K562 (cell line): ENCODE measurements around the gene C12orf43. TPM values are rescaled to one million over a fixed set of nuclear protein-coding genes. Genes with fewer than 3 reads are reported as not detected.

Experiments used
- ATAC-seq: fragments of 200-7000 bp; cut with Tn5 transposase; 3 replicates; pipeline ENCODE4 v1.9.1; 2020; ENCODE audit warnings: moderate library complexity
- BruUV-seq: library from RNA; stranded (reverse); fragments of 400-500 nt; replicated peaks from 2 replicates; lab custom pipeline; 2021; lab: Mats Ljungman, UMichigan
- CTCF ChIA-PET: fragments of 300-600 bp; formaldehyde crosslinking; extraction: SDS; loops from one replicate; lab custom pipeline; 2021; ENCODE audit warnings: low intra/inter-chr PET ratio; lab: Yijun Ruan, JAX
- POLR2A ChIA-PET: fragments of 300-600, 350-650 bp; sonication (Branson Sonifier 250); formaldehyde crosslinking; extraction: SDS; loops from one replicate; lab custom pipeline; 2021; ENCODE audit warnings: antibody characterized with exemption, inconsistent platforms; lab: Yijun Ruan, JAX
- DNase-seq, 4 experiments: peaks; one replicate each; pipeline versions ENCODE4 v3.0.0 to v3.0.0-alpha.2; 2011 to 2018; ENCODE audit warnings: low spot score in 3 of 4, mixed read lengths in 3 of 4; ENCODE audit errors: extremely low read depth in 1 of 4
- FAIRE-seq: peaks from 2 replicates; lab custom pipeline; 2011; peaks lifted over from hg19 to GRCh38; lab: Jason Lieb, UNC
- H2AFZ ChIP-seq: 2 replicates; pipeline ENCODE4 v1.6.0; 2011; ENCODE audit warnings: low read depth, low read length, control low read depth, inconsistent platforms
- H3K27ac ChIP-seq: fragments of 200-600 bp; 3 replicates; pipeline ENCODE4 v1.8.0; 2011; ENCODE audit warnings: low read depth, mild to moderate bottlenecking, control low read depth, inconsistent platforms, low read length, moderate library complexity, mixed read lengths; ENCODE audit errors: extremely low read depth
- H3K27me3 ChIP-seq, 2 experiments: fragments of 300-600 bp in 1 of 2; 2 replicates in 1 of 2; 3 replicates in 1 of 2; pipeline versions ENCODE4 v1.6.0 to v1.8.0; 2011; ENCODE audit warnings: inconsistent platforms in 2 of 2, low read length in 2 of 2, mild to moderate bottlenecking in 1 of 2, mixed read lengths in 1 of 2, moderate library complexity in 1 of 2; ENCODE audit not compliant: control insufficient read depth in 2 of 2, insufficient read depth in 2 of 2
- H3K36me3 ChIP-seq: fragments of 300-600 bp; 3 replicates; pipeline ENCODE4 v1.8.0; 2011; ENCODE audit warnings: mild to moderate bottlenecking, low read length, inconsistent platforms; ENCODE audit not compliant: control insufficient read depth, insufficient read depth
- H3K4me1 ChIP-seq, 2 experiments: fragments of 200-600 bp in 1 of 2; replicated peaks in 1 of 2; 2 replicates in 1 of 2; 3 replicates in 1 of 2; pipeline versions ENCODE4 v1.5.1 to v1.8.0; 2011; ENCODE audit warnings: inconsistent platforms in 2 of 2, low read length in 2 of 2, mild to moderate bottlenecking in 1 of 2, mixed read lengths in 1 of 2, moderate library complexity in 1 of 2; ENCODE audit not compliant: control insufficient read depth in 2 of 2, insufficient read depth in 2 of 2
- H3K4me2 ChIP-seq: 2 replicates; pipeline ENCODE4 v1.6.1; 2011; ENCODE audit warnings: low read length, control low read depth, inconsistent platforms, mixed read lengths; ENCODE audit not compliant: insufficient read depth
- H3K4me3 ChIP-seq: fragments of 200-600 bp; sonication (generic), shearing (Covaris generic); 2 replicates; pipeline ENCODE4 v1.5.1; 2016; ENCODE audit warnings: control low read depth, inconsistent platforms
- H3K79me2 ChIP-seq: fragments of 200-600 bp; 3 replicates; pipeline ENCODE4 v1.8.0; 2011; ENCODE audit warnings: low read length, inconsistent platforms; ENCODE audit not compliant: control insufficient read depth, insufficient read depth
- H3K9ac ChIP-seq, 2 experiments: 2 replicates each; pipeline versions ENCODE4 v1.6.0 to v1.6.1; 2011; ENCODE audit warnings: low read depth in 2 of 2, low read length in 2 of 2, control low read depth in 1 of 2, inconsistent platforms in 1 of 2, mild to moderate bottlenecking in 1 of 2, mixed read lengths in 1 of 2; ENCODE audit not compliant: insufficient read depth in 1 of 2
- H3K9me1 ChIP-seq: one replicate; pipeline ENCODE4 v1.6.0; 2011; ENCODE audit warnings: inconsistent platforms, mild to moderate bottlenecking, low read length, moderate library complexity; ENCODE audit not compliant: control insufficient read depth, insufficient read depth
- H3K9me3 ChIP-seq: replicated peaks from 2 replicates; pipeline ENCODE4 v1.5.1; 2011; ENCODE audit warnings: low read depth, low read length, inconsistent platforms; ENCODE audit not compliant: control insufficient read depth, insufficient read depth
- H4K20me1 ChIP-seq: replicated peaks from 2 replicates; pipeline ENCODE4 v1.6.1; 2011; ENCODE audit warnings: low read length, inconsistent platforms, mixed read lengths; ENCODE audit not compliant: control insufficient read depth, insufficient read depth
- CBX3 ChIP-seq, 2 experiments: IDR thresholded peaks; 1 replicate in 1 of 2; 2 replicates in 1 of 2; pipeline ENCODE4 v1.6.1; 2012; ENCODE audit warnings: inconsistent platforms in 2 of 2, low read length in 2 of 2, borderline replicate concordance in 1 of 2, control low read depth in 1 of 2
- CBX5 ChIP-seq: IDR thresholded peaks from 2 replicates; pipeline ENCODE4 v1.6.1; 2014; ENCODE audit warnings: low read depth, borderline replicate concordance
- DLX4 ChIP-seq: fragments of 250-450 bp; sonication (Bioruptor Pico); IDR thresholded peaks from 2 replicates; pipeline ENCODE4 v1.6.1; 2021; ENCODE audit warnings: mild to moderate bottlenecking
- E2F1 ChIP-seq: sonication (generic); formaldehyde crosslinking; IDR thresholded peaks from 2 replicates; pipeline ENCODE4 v1.8.1; 2023; ENCODE audit warnings: mild to moderate bottlenecking, missing genetic modification reagents, moderate library complexity
- FOXA3 ChIP-seq, 2 experiments: fragments of 450-650 bp in 1 of 2; sonication (generic) in 1 of 2; formaldehyde crosslinking; IDR thresholded peaks in 1 of 2; conservative IDR thresholded peaks in 1 of 2; 2 replicates each; pipeline versions ENCODE4 v1.4.0 to v1.8.0; 2020 to 2022; ENCODE audit warnings: mild to moderate bottlenecking in 2 of 2, missing genetic modification reagents in 1 of 2
- KLF10 ChIP-seq: fragments of 250-450 bp; sonication (Bioruptor Pico); IDR thresholded peaks from 2 replicates; pipeline ENCODE4 v1.6.1; 2021; ENCODE audit warnings: matching md5 sums
- MBD1 ChIP-seq: fragments of 250-450 bp; sonication (Bioruptor Pico); IDR thresholded peaks from 2 replicates; pipeline ENCODE4 v1.8.0; 2022; ENCODE audit warnings: inconsistent platforms
- POLR2AphosphoS2 ChIP-seq: IDR thresholded peaks from 2 replicates; pipeline ENCODE4 v1.6.1; 2012; ENCODE audit warnings: low read length, improper control_type of control experiment
- TFE3 ChIP-seq: fragments of 450-650 bp; formaldehyde crosslinking; IDR thresholded peaks from 2 replicates; pipeline ENCODE4 v1.4.0; 2020; ENCODE audit warnings: mild to moderate bottlenecking, mixed read lengths
- ZNF12 ChIP-seq: sonication (generic); formaldehyde crosslinking; IDR thresholded peaks from 2 replicates; pipeline ENCODE4 v1.4.0; 2020; ENCODE audit warnings: mild to moderate bottlenecking, missing genetic modification reagents
- ZNF140 ChIP-seq: fragments of 250-450 bp; sonication (Bioruptor Pico); IDR thresholded peaks from 2 replicates; pipeline ENCODE4 v1.8.0; 2021; ENCODE audit warnings: moderate library complexity, mild to moderate bottlenecking, inconsistent platforms
- ZNF316 ChIP-seq: fragments of 450-650 bp; IDR thresholded peaks from 2 replicates; pipeline ENCODE4 v1.6.1; 2016
- ZNF449 ChIP-seq: fragments of 250-450 bp; sonication (Bioruptor Pico); IDR thresholded peaks from 2 replicates; pipeline ENCODE4 v1.8.0; 2022; ENCODE audit warnings: moderate library complexity, mild to moderate bottlenecking, inconsistent platforms
- WGBS: fragments of 100-300 bp; shearing (Covaris generic); methylation state at CpG from one replicate; pipeline ENCODE4 v1.1.6; 2016; ENCODE audit warnings: low coverage, mixed read lengths; ENCODE audit not compliant: insufficient coverage; ENCODE audit errors: missing lambda C conversion rate; 5-methylcytosine and 5-hydroxymethylcytosine counted together
- in situ Hi-C: fragments of 300-500 bp; cut with MboI; formaldehyde crosslinking; loops from 4 replicates; pipeline ENCODE4 v1.15.0; 2018; ENCODE audit warnings: inconsistent platforms, mixed read lengths
- intact Hi-C: fragments of 100-400 bp; cut with micrococcal nuclease; formaldehyde crosslinking; loops from 2 replicates; pipeline ENCODE4 v1.14.2; 2022
- polyA plus RNA-seq, 8 experiments: library from polyadenylated mRNA; depleted of rRNA in 4 of 8; stranded (reverse) in 5 of 8; unstranded in 3 of 8; fragments of >200 nt; fragmentation: Nextera tagmentation in 2 of 8; fragmentation: Illumina TruSeq in 1 of 8; extraction: Ambion mirVana in 2 of 8; extraction: Trizol in 1 of 8; gene quantifications; 2 replicates each; pipeline versions ENCODE4 v1.2.1 to v1.2.3, GENCODE V29; 2011 to 2014; ENCODE audit warnings: inconsistent platforms in 1 of 8, missing spikeins in 1 of 8
- total RNA-seq, 7 experiments: library from RNA; depleted of rRNA in 6 of 7; stranded (reverse); fragments of >200 nt in 6 of 7; fragmentation: Illumina TruSeq in 2 of 7; extraction: Trizol in 2 of 7; gene quantifications; 2 replicates each; pipeline versions ENCODE4 v1.2.1 to v1.2.3, GENCODE V29; 2011 to 2021; ENCODE audit warnings: low replicate concordance in 1 of 7

Gene C12orf43
- total and polyA plus RNA-seq, 9 of the 15 experiments (the other 6 are each of a cell fraction or from before 2014, with no cell fraction given): 4.3 to 22.2 (median 16.8) TPM

- no peak overlapping the region for H3K4me3 ChIP-seq
- FAIRE-seq: no peak
- peaks cover 16% of the 10 kb centered on the region for H3K79me2 ChIP-seq
- TF ChIP-seq ZNF140 (CRISPR knock-in tag) (no peak), ZNF449 (no peak), FOXA3 (CRISPR knock-in tag; conservative IDR thresholded peaks at IDR 0.05 in 1 of 2, IDR thresholded peaks at IDR 0.05 in 1 of 2) (no peak), POLR2AphosphoS2 (no peak), E2F1 (no peak), MBD1 (CRISPR knock-in tag) (no peak), CBX5 (no peak), KLF10 (no peak), CBX3 (IDR thresholded peaks at IDR 0.05; ENCODE audit: borderline replicate concordance in 1 of 2, low read length in 2 of 2) (peak in 1 of 2 experiments; percentile 35; a peak in 1 of 3 replicates), TFE3 (CRISPR knock-in tag) (peak; percentile 58), ZNF12 (peak; percentile 80; the same call in 1 of the 2 replicates), DLX4 (no peak), ZNF316 (no peak)
- CTCF ChIA-PET: no interaction called here
- no peaks in the 10 kb centered on the region for H3K9me1 ChIP-seq
- no peaks in the 10 kb centered on the region; the same call in 1 of the 2 replicates for H3K9me3 ChIP-seq
- H2AFZ ChIP-seq: no peak overlapping the region
- no peaks in the 10 kb centered on the region for H3K27me3 ChIP-seq
- POLR2A ChIA-PET: no interaction called here
- no peak for DNase-seq
- intact Hi-C loops (loop anchor here (10.0 kb wide), 1 partner anchor 76 kb away; no protein-coding TSS in a partner anchor), in situ Hi-C loops (no loop called here)
- no TSS peak for BruUV-seq
- H3K27ac ChIP-seq: no peak overlapping the region
- no peaks in the 10 kb centered on the region for H4K20me1 ChIP-seq
- 61% methylated on average over 2 of the region's 2 CpGs for WGBS
- H3K9ac ChIP-seq: no peak overlapping the region
- H3K36me3 ChIP-seq: no peaks in the 10 kb centered on the region
- no peak for ATAC-seq
- H3K4me2 ChIP-seq: no peak overlapping the region
- peaks cover 5 to 9% of the 10 kb centered on the region in 2 experiments; a peak in 3 of 5 replicates for H3K4me1 ChIP-seq
Observed at GRCh38 chr12:121018860-121019617, 2.8 kb upstream of the C12orf43 start.
